GM18498 (cell line): ENCODE results near the gene HBZ.
"Not testable (repeated sequence)": the region's sequence is repeated elsewhere in the genome, so short reads cannot be mapped to it uniquely, and the experiment has no call there.

ENCODE experiments used
- ATAC-seq: cut with Tn5 transposase; IDR thresholded peaks from one replicate; pipeline ENCODE4 v1.9.1; 2021; ENCODE audit warnings: mild to moderate bottlenecking, moderate library complexity; ENCODE audit not compliant: unreplicated experiment

HBZ gene

DNA sequence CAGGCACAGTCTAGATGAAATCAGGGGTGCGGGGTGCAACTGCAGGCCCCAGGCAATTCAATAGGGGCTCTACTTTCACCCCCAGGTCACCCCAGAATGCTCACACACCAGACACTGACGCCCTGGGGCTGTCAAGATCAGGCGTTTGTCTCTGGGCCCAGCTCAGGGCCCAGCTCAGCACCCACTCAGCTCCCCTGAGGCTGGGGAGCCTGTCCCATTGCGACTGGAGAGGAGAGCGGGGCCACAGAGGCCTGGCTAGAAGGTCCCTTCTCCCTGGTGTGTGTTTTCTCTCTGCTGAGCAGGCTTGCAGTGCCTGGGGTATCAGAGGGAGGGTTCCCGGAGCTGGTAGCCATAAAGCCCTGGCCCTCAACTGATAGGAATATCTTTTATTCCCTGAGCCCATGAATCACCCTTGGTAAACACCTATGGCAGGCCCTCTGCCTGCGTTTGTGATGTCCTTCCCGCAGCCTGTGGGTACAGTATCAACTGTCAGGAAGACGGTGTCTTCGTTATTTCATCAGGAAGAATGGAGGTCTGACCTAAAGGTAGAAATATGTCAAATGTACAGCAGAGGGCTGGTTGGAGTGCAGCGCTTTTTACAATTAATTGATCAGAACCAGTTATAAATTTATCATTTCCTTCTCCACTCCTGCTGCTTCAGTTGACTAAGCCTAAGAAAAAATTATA, 25.7 kb downstream of the HBZ start:
- ATAC-seq: no peak

- ATAC-seq: no peak
Measured at GRCh38 chr16:178668-179015, 26.2 kb downstream of the HBZ start.

DNA sequence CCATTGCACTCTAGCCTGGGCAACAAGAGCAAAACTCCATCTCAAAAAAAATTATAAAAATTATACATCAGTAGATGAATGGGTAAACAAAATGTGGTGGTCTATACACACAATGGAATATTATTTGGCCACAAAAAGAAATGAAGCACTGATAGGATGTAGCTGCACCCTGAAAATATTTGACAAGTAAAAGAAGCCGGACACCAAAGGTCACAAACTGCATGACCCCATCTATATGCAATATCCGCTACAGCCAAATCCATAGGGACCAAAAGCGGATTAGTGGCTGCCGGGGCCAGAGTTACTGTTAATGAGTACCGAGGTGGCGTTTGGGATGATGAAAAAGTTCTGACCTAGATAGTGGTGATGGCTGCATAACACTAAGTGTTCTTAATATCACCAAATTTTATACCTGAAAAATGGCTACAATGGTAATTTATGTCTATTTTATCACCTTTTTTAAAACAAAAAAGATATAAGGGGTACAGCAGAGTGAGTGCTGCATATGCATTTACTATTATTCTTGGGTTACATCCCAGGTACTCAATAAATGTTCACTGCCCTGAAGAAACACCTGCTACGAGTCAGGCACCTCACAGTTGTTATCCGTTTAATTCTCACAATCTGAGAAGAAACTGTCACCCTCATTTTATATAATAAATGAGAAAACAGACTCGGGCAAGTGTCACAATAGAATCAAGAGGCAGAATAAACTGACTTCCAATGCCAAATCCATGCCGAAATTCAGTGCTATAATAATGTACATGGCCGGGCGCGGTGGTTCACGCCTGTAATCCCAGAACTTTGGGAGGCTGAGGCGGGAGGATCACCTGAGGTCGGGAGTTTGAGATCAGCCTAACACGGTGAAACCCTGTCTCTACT, 27.0 kb downstream of the HBZ start:
- no peak for ATAC-seq

DNA sequence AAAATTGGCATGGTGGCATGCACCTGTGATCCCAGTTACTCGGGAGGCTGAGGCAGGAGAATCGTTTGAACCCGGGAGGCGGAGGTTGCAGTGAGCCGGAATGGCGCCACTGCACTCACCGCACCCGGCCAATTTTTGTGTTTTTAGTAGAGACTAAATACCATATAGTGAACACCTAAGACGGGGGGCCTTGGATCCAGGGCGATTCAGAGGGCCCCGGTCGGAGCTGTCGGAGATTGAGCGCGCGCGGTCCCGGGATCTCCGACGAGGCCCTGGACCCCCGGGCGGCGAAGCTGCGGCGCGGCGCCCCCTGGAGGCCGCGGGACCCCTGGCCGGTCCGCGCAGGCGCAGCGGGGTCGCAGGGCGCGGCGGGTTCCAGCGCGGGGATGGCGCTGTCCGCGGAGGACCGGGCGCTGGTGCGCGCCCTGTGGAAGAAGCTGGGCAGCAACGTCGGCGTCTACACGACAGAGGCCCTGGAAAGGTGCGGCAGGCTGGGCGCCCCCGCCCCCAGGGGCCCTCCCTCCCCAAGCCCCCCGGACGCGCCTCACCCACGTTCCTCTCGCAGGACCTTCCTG, 27.7 kb downstream of the HBZ start, which contains the start of gene HBQ1:
Gene HBQ1 (plus strand): TSS at position 359 of the 575 bp plus-strand sequence. CDS start 28 bp downstream, at position 387.
- no peak for ATAC-seq

GRCh38 chr16:180681-181564, 28.5 kb downstream of the HBZ start:
- ATAC-seq: peak; percentile 61

GRCh38 chr16:181565-182021, 29.1 kb downstream of the HBZ start:
- ATAC-seq: no peak

DNA sequence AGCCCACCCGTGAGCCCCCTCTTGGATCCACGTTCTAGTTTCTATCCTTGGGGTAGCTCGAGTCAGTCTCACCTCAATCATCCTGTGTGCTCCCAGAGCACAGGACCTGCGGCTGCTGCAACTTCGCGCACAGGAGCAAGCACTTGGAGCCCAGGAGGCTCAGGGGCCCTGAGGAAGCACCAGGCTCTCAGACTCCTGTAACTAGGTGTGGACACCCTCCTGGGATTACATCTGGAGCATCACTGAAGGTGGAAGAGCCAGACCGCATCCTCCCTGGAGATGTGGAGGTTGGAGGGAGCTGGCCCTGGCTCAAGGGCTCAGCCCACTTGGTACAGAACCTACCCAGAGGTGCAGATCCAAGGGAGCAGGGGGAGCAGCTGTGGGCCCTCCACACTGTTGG, 30.6 kb downstream of the HBZ start:
- ATAC-seq: no peak

GRCh38 chr16:185213-185612, 32.8 kb downstream of the HBZ start:
- no peak for ATAC-seq

DNA sequence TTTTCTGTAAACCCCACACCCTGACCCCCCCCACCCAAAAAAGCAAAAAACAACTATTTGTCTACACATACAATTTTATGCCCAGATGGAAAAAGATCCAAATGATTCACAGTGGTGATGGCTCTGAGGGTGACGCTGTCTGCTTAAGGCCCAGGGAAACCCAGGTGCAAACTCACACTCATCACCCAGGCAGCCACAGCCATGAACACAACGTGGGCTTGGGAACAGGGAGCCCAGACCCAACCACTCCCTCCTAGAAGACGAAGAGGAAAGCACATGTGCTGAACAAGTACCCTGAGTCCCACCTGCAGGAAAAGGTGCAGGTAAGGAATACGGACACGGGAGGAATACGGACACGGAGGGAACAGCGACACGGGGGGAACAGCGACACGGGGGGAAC, 33.2 kb downstream of the HBZ start:
- no peak for ATAC-seq

DNA sequence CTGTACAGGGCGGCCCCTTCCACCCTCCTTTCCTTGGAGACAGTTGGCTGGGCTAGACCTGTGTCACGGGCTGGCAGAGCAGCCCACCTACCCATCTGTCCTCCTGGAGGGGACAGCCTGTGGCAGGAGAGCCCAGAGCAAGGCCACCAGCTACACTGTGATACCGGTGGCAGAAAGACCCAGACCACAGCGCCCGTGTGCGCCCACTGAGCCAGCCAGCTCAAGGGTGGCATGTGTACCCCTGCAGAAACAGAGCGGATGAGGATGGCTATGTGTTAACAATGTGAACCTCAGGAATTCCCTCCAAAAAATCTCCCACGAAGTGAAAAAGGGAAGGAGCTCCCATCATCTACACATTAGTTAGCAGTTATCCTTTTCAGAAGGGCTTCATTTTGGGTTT, 34.9 kb downstream of the HBZ start:
- ATAC-seq: no peak

- no peak for ATAC-seq
Measured at GRCh38 chr16:188674-189073, 36.2 kb downstream of the HBZ start.

GRCh38 chr16:189604-190186, 37.3 kb downstream of the HBZ start:
- ATAC-seq: no peak

GRCh38 chr16:191831-192230, 39.4 kb downstream of the HBZ start:
- no peak for ATAC-seq

GRCh38 chr16:192686-193085, 40.2 kb downstream of the HBZ start:
- ATAC-seq: no peak

- no peak for ATAC-seq
Measured at GRCh38 chr16:193441-193840, 41.0 kb downstream of the HBZ start.

DNA sequence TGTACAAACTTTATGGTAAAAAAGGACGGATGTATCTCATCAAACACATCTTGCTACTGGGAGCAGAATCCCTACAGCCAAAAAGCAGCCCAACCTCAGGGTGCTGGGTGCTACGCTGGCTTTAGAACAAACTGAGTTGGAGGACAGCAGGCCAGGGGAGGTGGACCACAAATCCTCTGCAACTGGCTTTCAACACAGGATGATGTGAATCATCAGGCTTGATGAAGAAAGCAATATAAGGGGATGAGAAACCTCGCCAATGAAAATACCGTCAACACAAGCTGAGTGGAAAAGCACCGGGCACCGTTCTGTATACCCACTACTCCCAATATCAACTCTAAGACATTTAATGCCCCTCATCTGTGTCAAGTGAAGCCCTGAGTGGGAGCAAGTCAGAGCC, 42.1 kb downstream of the HBZ start:
- no peak for ATAC-seq

GRCh38 chr16:200388-200787, 47.9 kb downstream of the HBZ start:
- no peak for ATAC-seq

DNA sequence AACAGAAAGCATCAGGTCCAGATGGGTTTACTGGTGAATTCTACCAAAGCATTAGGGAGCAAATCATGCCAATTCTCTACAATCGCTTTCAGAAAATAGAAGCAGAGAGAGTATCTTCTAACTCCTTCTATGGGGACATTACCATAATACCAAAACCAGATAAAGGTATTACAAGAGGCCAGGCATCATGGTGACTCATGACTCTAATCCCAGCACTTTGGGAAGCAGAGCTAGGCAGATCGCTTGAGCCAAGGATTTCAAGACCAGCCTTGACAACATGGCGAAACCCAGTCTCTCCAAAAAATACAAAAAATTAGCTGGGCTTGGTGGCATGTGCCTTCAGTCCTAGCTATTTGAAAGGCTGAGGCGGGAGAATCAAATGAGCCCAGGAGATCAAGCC, 50.8 kb downstream of the HBZ start:
- ATAC-seq: no peak

- not testable (repeated sequence) for ATAC-seq
Measured at GRCh38 chr16:204046-204445, 51.6 kb downstream of the HBZ start.
